ENCODE measurements around the gene NFRKB.
"Not testable (repeated sequence)": the region's sequence is repeated elsewhere in the genome, so short reads cannot be mapped to it uniquely, and the experiment has no call there.

Gene NFRKB

GRCh38 chr11:129856036-129856435, 39.3 kb downstream of the NFRKB start:
- Histone ChIP-seq H3K36me3 (ENCODE audit: control insufficient read depth in 1 of 2, insufficient read depth in 2 of 2, low read length in 2 of 2) (peaks cover 0 to 7% of the 10 kb centered on the region in 2 donors), H3K9me3 (ENCODE audit: control insufficient read depth in 1 of 2, low read length in 2 of 2) (no peaks in the 10 kb centered on the region), H3K4me3 (ENCODE audit: low read depth in 1 of 2, low read length in 2 of 2) (no peak overlapping the region), H3K27ac (ENCODE audit: low read length) (no peak overlapping the region), H3K27me3 (ENCODE audit: low read depth, low read length) (no peaks in the 10 kb centered on the region), H3K4me1 (ENCODE audit: control insufficient read depth in 1 of 2, insufficient read depth in 2 of 2, low read length in 2 of 2) (no peaks in the 10 kb centered on the region)

GRCh38 chr11:129855086-129855485, 40.3 kb downstream of the NFRKB start:
- Histone ChIP-seq H3K27me3 (ENCODE audit: low read depth, low read length) (no peaks in the 10 kb centered on the region), H3K27ac (ENCODE audit: low read length) (no peak overlapping the region), H3K36me3 (ENCODE audit: control insufficient read depth in 1 of 2, insufficient read depth in 2 of 2, low read length in 2 of 2) (peaks cover 0 to 3% of the 10 kb centered on the region in 2 donors)

DNA sequence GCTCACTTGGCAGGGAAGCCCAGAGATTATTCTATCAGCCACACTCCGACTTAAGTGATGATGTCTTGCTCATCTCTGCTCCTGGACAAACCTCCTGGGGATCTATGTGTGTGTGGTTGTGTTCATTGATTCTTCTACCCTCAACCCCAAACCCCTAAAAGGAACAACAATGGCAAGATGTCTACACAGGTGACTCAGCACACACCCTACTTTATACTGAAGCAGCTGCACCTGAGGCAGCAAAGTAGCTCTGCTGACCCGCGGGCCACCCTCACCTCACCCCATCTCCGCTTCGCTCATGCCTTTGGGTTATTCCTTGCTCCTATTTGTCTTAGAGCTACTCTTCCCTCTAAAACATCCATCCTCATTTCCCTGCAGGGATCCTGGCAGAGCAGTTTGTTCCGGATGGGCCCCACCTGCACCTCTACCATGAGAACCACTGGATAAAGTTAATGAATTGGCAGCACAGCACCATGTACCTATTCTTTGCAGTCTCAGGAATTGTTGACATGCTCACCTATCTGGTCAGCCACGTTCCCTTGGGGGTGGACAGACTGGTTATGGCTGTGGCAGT, 41.1 kb downstream of the NFRKB start:
- Histone ChIP-seq H3K9me3 (ENCODE audit: control insufficient read depth in 1 of 2, low read length in 2 of 2) (no peaks in the 10 kb centered on the region), H3K27me3 (ENCODE audit: low read depth, low read length) (no peaks in the 10 kb centered on the region), H3K27ac (ENCODE audit: low read length) (no peak overlapping the region), H3K4me3 (ENCODE audit: low read depth in 1 of 2, low read length in 2 of 2) (no peak overlapping the region), H3K4me1 (ENCODE audit: control insufficient read depth in 1 of 2, insufficient read depth in 2 of 2, low read length in 2 of 2) (no peaks in the 10 kb centered on the region), H3K36me3 (ENCODE audit: control insufficient read depth in 1 of 2, insufficient read depth in 2 of 2, low read length in 2 of 2) (no peaks in the 10 kb centered on the region)

More at GRCh38 chr11:129855086-129855485, 40.3 kb downstream of the NFRKB start:
- H3K4me3 ChIP-seq (ENCODE audit: low read depth in 1 of 2, low read length in 2 of 2): no peak overlapping the region
- H3K9me3 ChIP-seq (ENCODE audit: control insufficient read depth in 1 of 2, low read length in 2 of 2): no peaks in the 10 kb centered on the region
- no peaks in the 10 kb centered on the region for H3K4me1 ChIP-seq (ENCODE audit: control insufficient read depth in 1 of 2, insufficient read depth in 2 of 2, low read length in 2 of 2)

GRCh38 chr11:129853518-129854231, 41.7 kb downstream of the NFRKB start:
- H3K27me3 ChIP-seq (ENCODE audit: low read depth, low read length): no peaks in the 10 kb centered on the region
- H3K4me3 ChIP-seq (ENCODE audit: low read depth in 1 of 2, low read length in 2 of 2): no peak overlapping the region
- H3K9me3 ChIP-seq (ENCODE audit: control insufficient read depth in 1 of 2, low read length in 2 of 2): no peaks in the 10 kb centered on the region
- no peaks in the 10 kb centered on the region for H3K4me1 ChIP-seq (ENCODE audit: control insufficient read depth in 1 of 2, insufficient read depth in 2 of 2, low read length in 2 of 2)
- H3K36me3 ChIP-seq (ENCODE audit: control insufficient read depth in 1 of 2, insufficient read depth in 2 of 2, low read length in 2 of 2): no peaks in the 10 kb centered on the region
- H3K27ac ChIP-seq (ENCODE audit: low read length): no peak overlapping the region

DNA sequence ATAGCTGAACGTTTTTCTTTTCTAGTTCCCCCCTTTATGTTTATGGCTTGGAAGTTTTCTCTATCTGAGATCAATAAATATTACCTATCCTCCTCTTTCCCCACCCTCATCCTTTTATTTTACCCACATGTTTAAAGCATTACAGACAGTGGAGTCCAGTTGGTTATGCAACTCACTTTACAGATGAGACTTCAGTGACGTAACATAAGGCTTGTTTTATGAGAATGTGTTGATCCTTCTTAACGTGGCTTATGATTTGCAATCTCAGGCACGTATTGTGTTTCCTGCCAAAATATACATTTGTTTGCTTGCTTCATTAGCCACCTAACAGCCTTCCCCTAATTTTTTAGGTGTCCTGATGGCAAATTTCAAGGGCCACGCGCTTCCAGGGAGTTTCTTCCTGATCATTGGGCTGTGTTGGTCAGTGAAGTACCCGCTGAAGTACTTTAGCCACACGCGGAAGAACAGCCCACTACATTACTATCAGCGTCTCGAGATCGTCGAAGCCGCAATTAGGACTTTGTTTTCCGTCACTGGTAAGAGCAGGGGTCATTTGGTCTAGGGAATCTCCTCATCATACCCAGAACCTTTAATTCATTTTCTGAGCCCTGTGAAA, 43.1 kb downstream of the NFRKB start:
- Histone ChIP-seq H3K4me1 (ENCODE audit: control insufficient read depth in 1 of 2, insufficient read depth in 2 of 2, low read length in 2 of 2) (no peaks in the 10 kb centered on the region), H3K27ac (ENCODE audit: low read length) (no peak overlapping the region), H3K9me3 (ENCODE audit: control insufficient read depth in 1 of 2, low read length in 2 of 2) (no peaks in the 10 kb centered on the region), H3K36me3 (ENCODE audit: control insufficient read depth in 1 of 2, insufficient read depth in 2 of 2, low read length in 2 of 2) (no peaks in the 10 kb centered on the region), H3K27me3 (ENCODE audit: low read depth, low read length) (no peaks in the 10 kb centered on the region), H3K4me3 (ENCODE audit: low read depth in 1 of 2, low read length in 2 of 2) (no peak overlapping the region)

- no peaks in the 10 kb centered on the region for H3K36me3 ChIP-seq (ENCODE audit: control insufficient read depth in 1 of 2, insufficient read depth in 2 of 2, low read length in 2 of 2)
- no peak overlapping the region for H3K4me3 ChIP-seq (ENCODE audit: low read depth in 1 of 2, low read length in 2 of 2)
- H3K27me3 ChIP-seq (ENCODE audit: low read depth, low read length): no peaks in the 10 kb centered on the region
- no peak overlapping the region for H3K27ac ChIP-seq (ENCODE audit: low read length)
- no peaks in the 10 kb centered on the region for H3K4me1 ChIP-seq (ENCODE audit: control insufficient read depth in 1 of 2, insufficient read depth in 2 of 2, low read length in 2 of 2)
- no peaks in the 10 kb centered on the region for H3K9me3 ChIP-seq (ENCODE audit: control insufficient read depth in 1 of 2, low read length in 2 of 2)
These were observed 45.8 kb downstream of the NFRKB start for GRCh38 chr11:129849447-129850130.

GRCh38 chr11:129847361-129847760, 48.0 kb downstream of the NFRKB start:
- not testable (repeated sequence) for H3K36me3 ChIP-seq (ENCODE audit: control insufficient read depth in 1 of 2, insufficient read depth in 2 of 2, low read length in 2 of 2); H3K27me3 ChIP-seq (ENCODE audit: low read depth, low read length); H3K27ac ChIP-seq (ENCODE audit: low read length); H3K4me3 ChIP-seq (ENCODE audit: low read depth in 1 of 2, low read length in 2 of 2); H3K4me1 ChIP-seq (ENCODE audit: control insufficient read depth in 1 of 2, insufficient read depth in 2 of 2, low read length in 2 of 2); H3K9me3 ChIP-seq (ENCODE audit: control insufficient read depth in 1 of 2, low read length in 2 of 2)

- no peaks in the 10 kb centered on the region for H3K36me3 ChIP-seq (ENCODE audit: control insufficient read depth in 1 of 2, insufficient read depth in 2 of 2, low read length in 2 of 2)
- H3K9me3 ChIP-seq (ENCODE audit: control insufficient read depth in 1 of 2, low read length in 2 of 2): no peaks in the 10 kb centered on the region
- no peaks in the 10 kb centered on the region for H3K4me1 ChIP-seq (ENCODE audit: control insufficient read depth in 1 of 2, insufficient read depth in 2 of 2, low read length in 2 of 2)
- no peak overlapping the region for H3K4me3 ChIP-seq (ENCODE audit: low read depth in 1 of 2, low read length in 2 of 2)
- peak overlapping the region; percentile 30 for H3K27ac ChIP-seq (ENCODE audit: low read length)
- no peaks in the 10 kb centered on the region for H3K27me3 ChIP-seq (ENCODE audit: low read depth, low read length)
These were observed 48.7 kb downstream of the NFRKB start for GRCh38 chr11:129846508-129847335.
